VCaP (cell line): ENCODE measurements around the gene TRIM8.

Source experiments
- H3K27ac ChIP-seq: fragments of 450-650 bp; 2 replicates; pipeline ENCODE4 v1.5.1; 2017
- TF ChIP-seq, protein P1 (sequence below): fragments of 450-650 bp; conservative IDR thresholded peaks from 2 replicates; pipeline ENCODE4 v1.5.1; 2017; ENCODE audit warnings: mild to moderate bottlenecking, moderate library complexity

Gene TRIM8

DNA sequence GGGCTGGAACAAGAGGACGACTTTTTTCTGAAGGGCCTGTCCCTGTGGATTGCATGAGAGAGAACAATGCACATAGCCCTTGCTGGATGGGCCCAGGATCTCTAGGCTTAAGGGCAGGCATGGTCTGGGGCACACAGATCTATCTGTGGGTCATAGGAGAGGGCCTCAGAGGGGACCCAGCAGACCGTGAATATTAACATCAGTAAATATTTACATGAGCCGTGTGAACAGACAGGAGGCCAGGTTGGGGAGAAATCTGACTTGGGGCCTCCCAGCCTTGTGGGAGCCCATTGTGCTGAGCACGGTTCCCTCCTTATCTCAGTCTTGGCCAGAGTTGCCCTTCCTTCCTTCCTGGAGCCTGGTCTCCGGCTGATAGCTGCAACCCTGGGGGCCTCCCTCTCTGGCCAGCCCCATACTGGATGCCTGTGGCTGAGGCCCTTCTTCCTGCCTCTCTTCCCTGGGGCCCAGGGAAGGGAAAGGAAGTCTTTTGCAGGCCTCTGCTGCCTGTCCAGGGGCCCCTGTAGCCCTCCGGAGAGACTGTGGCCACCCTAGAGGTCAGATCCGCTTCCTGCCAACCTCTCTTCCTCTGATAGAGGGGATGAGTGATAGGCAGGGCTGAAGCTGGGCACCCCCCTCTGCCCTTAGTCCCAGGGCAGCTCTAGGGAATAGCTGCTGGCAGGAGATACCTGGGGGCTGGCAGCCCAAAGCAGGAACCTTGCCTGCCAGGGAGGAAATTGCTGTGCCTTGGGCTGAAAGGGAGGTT is 44.5 kb upstream of the TRIM8 start:
- H3K27ac ChIP-seq = peak overlapping the region; percentile 25; the same call in 1 of the 2 replicates

DNA sequence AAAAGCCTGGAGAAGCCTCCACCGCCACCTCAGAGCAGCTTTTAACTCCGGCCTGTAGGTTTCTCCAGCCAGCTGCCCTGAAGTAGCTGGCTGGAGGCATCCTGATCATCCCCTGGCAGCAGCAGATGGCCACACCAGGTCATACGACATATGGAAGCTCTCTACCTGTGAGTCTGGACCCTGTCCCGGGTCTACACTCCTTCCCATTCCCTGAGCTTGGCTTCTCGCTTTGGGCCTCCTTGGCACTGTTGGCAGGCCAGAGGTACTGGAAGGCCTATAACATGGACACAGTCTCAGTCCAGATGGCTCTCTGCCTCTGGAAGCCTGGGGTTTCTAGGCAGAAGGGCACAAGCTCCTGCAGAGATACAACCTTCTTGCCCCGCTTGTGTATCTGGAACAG is 43.5 kb upstream of the TRIM8 start:
- H3K27ac ChIP-seq = no peak overlapping the region
- TF ChIP-seq, protein P1, sequence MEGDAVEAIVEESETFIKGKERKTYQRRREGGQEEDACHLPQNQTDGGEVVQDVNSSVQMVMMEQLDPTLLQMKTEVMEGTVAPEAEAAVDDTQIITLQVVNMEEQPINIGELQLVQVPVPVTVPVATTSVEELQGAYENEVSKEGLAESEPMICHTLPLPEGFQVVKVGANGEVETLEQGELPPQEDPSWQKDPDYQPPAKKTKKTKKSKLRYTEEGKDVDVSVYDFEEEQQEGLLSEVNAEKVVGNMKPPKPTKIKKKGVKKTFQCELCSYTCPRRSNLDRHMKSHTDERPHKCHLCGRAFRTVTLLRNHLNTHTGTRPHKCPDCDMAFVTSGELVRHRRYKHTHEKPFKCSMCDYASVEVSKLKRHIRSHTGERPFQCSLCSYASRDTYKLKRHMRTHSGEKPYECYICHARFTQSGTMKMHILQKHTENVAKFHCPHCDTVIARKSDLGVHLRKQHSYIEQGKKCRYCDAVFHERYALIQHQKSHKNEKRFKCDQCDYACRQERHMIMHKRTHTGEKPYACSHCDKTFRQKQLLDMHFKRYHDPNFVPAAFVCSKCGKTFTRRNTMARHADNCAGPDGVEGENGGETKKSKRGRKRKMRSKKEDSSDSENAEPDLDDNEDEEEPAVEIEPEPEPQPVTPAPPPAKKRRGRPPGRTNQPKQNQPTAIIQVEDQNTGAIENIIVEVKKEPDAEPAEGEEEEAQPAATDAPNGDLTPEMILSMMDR = no peak

More for the DNA sequence above, 44.5 kb upstream of the TRIM8 start:
- TF ChIP-seq, protein P1 = no peak

DNA sequence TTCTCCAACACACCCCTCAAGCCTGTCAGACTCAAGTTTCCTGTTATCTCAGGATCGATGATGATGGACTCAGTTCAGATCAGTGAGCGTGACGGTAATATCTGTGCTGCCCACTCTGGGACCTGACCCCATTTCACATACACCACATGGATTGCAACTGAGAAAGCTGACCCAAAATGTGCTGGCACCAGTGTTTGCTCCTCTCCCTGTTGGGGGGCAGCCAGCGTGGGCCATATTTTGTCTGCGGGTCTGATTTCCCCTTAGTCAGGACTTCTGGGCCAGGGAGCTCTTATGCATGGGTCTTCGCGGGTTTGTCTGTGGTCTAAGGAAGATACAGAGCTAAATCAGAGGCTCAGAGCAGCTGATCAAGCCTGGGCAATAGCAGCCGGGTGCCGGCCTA is 42.6 kb upstream of the TRIM8 start:
- TF ChIP-seq, protein P1 = no peak
- H3K27ac ChIP-seq = no peak overlapping the region

DNA sequence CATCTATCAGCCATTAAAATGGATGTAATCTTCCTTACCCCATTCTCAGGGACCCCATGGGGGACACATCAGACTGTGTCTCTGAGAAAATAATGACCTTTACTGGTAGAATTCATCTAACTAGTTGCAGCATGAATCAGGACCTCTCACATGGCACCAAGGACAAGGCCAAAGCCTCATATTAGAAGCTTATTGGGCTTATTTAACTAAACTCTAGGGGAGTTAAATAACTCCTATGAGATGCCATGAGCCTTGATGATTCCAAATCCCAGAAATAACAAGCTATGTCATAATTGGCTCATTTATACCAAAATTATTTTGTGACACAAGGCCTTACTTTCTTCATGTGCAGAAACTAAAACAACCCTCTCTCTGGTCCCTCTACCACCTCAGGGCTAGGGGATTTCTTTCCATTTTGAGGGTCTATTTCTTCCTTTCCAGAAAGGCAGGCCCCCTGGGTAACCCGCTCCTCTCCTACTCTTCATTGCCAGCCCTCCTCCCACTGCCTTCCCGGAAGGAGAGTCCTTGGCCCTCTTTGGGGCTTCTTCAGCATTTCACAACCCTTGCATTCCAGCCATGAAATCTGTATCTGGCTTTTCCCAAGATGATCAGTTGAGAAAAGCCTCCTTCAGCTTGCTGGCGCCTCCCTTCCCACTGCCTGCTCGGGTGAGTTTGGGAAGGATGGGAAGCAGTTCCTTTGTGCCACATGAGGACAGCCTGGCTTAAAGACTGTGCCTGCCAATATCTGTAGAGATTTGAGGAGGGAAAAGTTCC is 41.8 kb upstream of the TRIM8 start:
- no peak overlapping the region for H3K27ac ChIP-seq
- TF ChIP-seq, protein P1 = no peak

DNA sequence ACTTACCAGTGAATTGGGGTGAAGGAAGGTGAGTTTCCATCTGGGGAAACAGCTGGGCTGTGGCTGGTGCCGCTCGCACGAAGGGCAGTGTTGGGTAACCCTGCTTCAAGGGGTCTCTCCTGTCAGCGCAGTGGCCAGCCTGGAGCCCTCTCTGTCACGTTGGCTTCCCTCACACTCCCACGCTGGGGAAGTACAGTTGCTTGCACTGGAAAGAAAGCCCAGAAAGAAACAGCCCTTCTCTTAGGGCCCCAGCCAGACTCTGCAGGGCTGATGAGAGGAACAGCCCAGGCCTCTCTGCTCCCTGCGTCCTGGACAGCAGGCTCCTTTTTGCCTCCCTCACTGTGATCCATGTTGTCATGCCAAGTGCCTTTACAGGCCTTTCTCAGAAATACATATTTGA is 40.3 kb upstream of the TRIM8 start:
- H3K27ac ChIP-seq = no peak overlapping the region
- TF ChIP-seq, protein P1 = no peak

DNA sequence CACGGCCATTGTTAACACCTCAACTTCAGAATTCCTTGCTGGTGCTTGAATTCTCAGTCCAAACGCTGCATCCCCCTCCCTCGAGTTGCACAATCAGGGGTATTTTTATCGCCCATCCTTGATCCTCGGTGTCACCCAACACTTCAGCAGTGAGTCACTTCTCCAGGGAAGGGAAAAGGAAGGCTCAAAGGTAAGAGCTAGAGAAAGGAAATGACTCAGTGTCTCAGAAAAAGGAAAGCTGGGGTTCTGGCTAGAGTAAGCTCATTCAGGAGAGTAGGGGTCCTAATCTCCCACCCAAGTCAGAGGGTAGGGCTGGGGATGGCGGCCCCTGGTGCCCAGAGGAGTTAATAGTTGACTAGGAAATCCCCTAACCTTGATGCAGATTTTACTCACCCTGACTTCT is 39.8 kb upstream of the TRIM8 start:
- TF ChIP-seq, protein P1 = no peak
- H3K27ac ChIP-seq = no peak overlapping the region

DNA sequence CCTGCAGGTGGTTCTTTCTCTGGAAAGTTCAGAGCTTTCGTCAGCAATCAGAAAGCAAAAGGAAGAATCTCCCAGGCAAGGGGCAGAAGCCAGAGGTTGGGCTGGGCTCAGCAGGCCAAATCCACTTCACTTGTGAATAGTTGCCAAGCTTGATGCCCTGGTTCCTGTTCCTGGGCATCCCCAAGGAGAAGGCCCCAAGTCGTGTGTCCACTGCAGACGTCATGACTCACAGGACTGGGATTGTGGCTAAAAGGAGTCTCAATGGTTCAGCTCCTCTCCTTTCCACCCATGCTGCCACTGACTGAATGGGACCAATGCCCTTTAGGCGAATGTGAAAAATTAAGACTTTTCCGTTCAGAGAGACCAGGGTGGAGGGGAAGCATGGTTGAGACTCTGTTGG is 38.6 kb upstream of the TRIM8 start:
- no peak overlapping the region for H3K27ac ChIP-seq
- TF ChIP-seq, protein P1 = no peak
